ENCODE results near the gene MAP3K8. TPM values are rescaled to one million over a fixed set of nuclear protein-coding genes. Genes with fewer than 3 reads are reported as not detected.
"Not testable (repeated sequence)": the region's sequence is repeated elsewhere in the genome, so short reads cannot be mapped to it uniquely, and the experiment has no call there.

MAP3K8 gene
- total RNA-seq, 5 donors from 2014 or later (not counting 1 experiment from before 2014, with no cell fraction given): 3.5 to 27.4 (median 11.0) TPM

DNA sequence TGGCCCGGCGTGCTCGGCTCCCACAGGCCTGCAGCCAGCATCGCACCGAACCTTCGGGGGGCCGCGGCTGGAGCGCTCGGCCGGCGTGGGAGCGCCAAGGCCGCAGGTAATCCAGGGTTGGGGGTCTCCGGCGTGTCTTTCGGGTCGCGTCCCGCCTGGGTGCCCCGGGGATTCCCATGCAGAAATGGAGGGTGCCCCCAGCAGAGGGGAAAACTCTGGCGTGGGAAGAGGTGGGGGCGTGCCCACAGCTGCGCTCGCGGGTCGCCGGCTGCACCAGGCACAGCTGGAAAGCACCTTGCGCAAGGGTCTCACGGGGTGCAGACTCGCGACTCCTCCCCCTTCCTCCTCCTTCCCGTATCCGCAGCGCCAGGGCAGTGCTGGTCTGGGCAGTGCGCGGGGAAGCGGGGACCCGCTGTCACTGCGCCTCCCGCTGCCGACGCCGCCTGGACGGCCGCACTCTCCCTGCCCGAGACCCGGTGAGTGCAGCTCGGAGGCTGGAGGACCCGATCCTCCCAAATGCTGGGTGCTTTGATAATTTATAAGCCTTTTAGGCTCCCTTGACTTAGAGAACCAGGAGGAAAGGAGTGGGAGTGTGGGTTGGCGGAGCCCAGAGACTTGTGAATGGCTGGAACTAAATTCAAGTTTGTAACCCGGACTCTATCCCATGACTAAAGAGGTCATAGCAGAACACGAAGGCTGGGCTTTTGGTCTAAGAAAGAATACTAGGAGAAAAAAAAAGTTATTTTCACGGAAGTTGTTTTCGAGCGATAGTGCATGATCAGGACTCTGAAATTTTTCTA is 489 bp downstream of the MAP3K8 start:
- Mint-ChIP-seq H3K36me3 (no peaks in the 10 kb centered on the region), H3K27me3 (no peaks in the 10 kb centered on the region), H3K4me1 (peaks cover 45 to 61% (median 48%) of the 10 kb centered on the region in 3 donors), H3K4me3 (peak overlapping the region; percentile 83 to 84 (median 83)), H3K27ac (peak overlapping the region; percentile 81 to 83), H3K9me3 (no peaks in the 10 kb centered on the region)
- ATAC-seq (replicated peaks in 1 of 4): peak; percentile 25 to 53 (median 35)
- peak overlapping the region; percentile 91 for H3K27ac ChIP-seq (ENCODE audit: low read length)
- H3K9me3 ChIP-seq: no peaks in the 10 kb centered on the region
- H3K4me3 ChIP-seq (ENCODE audit: control insufficient read depth in 1 of 2, extremely low read depth in 1 of 2, low read length in 1 of 2): peak overlapping the region; percentile 76 to 95
- 1% methylated on average over 44 of the region's 56 CpGs for WGBS (ENCODE audit: insufficient coverage)
- ChIA-PET POLR2A (no interaction called here), CTCF (interaction anchor here in 1 of 2 donors (0.5 to 1.1 kb wide), 3 partner anchors 22 to 1876 kb away, joined by 3 read pairs; no protein-coding TSS in a partner anchor)
- DNase-seq: peak in 32 of 35 experiments; percentile 31 to 81 (median 44)
- peaks cover 0 to 3% of the 10 kb centered on the region in 2 experiments for H3K27me3 ChIP-seq (replicated peaks in 1 of 2; ENCODE audit: control insufficient read depth in 2 of 2, extremely low read depth in 1 of 2, insufficient read depth in 2 of 2, low read length in 1 of 2)
- H3K36me3 ChIP-seq (ENCODE audit: control insufficient read depth in 2 of 2, extremely low read depth in 1 of 2, insufficient read depth in 1 of 2, low read length in 1 of 2): peaks cover 0 to 6% of the 10 kb centered on the region in 2 donors
- H3K4me1 ChIP-seq (ENCODE audit: control insufficient read depth in 1 of 2, extremely low read depth in 1 of 2, insufficient read depth in 2 of 2, low read length in 2 of 2): peaks cover 17 to 42% of the 10 kb centered on the region in 2 experiments

DNA sequence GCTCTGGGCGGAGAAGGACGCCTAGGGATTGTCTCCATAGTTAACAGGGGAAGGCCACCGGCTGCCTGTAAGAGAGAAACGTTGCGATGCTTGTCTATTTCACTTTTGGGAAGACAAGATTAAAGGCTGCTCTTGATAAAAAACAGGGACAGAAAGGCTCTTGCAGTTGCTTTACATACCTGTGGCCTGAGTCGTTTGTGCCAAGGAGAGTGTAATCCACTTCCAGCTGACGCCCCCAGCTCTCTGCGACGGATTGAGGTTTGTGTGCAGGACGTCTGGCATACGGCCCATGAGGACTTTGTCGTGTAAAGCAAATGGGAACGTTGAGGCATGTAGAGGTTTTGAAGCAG is 1.1 kb downstream of the MAP3K8 start:
- POLR2A ChIA-PET: no interaction called here
- H3K27me3 Mint-ChIP-seq: no peaks in the 10 kb centered on the region
- H3K27ac Mint-ChIP-seq: peak overlapping the region; percentile 81 to 83
- peak overlapping the region; percentile 83 to 84 (median 83) for H3K4me3 Mint-ChIP-seq
- Histone ChIP-seq H3K4me1 (ENCODE audit: control insufficient read depth in 1 of 2, extremely low read depth in 1 of 2, insufficient read depth in 2 of 2, low read length in 2 of 2) (peaks cover 17 to 42% of the 10 kb centered on the region in 2 experiments), H3K9me3 (no peaks in the 10 kb centered on the region), H3K27ac (ENCODE audit: low read length) (peak overlapping the region; percentile 91), H3K36me3 (ENCODE audit: control insufficient read depth in 2 of 2, extremely low read depth in 1 of 2, insufficient read depth in 1 of 2, low read length in 1 of 2) (peaks cover 0 to 11% of the 10 kb centered on the region in 2 donors), H3K4me3 (ENCODE audit: control insufficient read depth in 1 of 2, extremely low read depth in 1 of 2, low read length in 1 of 2) (peak overlapping the region; percentile 76 to 95), H3K27me3 (replicated peaks in 1 of 2; ENCODE audit: control insufficient read depth in 2 of 2, extremely low read depth in 1 of 2, insufficient read depth in 2 of 2, low read length in 1 of 2) (peaks cover 0 to 3% of the 10 kb centered on the region in 2 experiments)
- WGBS (ENCODE audit: insufficient coverage): 19% methylated on average over 11 of the region's 13 CpGs
- peaks cover 45 to 64% (median 48%) of the 10 kb centered on the region in 3 donors for H3K4me1 Mint-ChIP-seq
- peak in 1 of 35 experiments; percentile 38 for DNase-seq
- no peaks in the 10 kb centered on the region for H3K9me3 Mint-ChIP-seq
- peaks cover 3% of the 10 kb centered on the region for H3K36me3 Mint-ChIP-seq
- CTCF ChIA-PET: interaction anchor here in 1 of 2 donors (0.5 to 1.1 kb wide), 3 partner anchors 21 to 1876 kb away, joined by 3 read pairs; no protein-coding TSS in a partner anchor
- no peak for ATAC-seq (replicated peaks in 1 of 4)

DNA sequence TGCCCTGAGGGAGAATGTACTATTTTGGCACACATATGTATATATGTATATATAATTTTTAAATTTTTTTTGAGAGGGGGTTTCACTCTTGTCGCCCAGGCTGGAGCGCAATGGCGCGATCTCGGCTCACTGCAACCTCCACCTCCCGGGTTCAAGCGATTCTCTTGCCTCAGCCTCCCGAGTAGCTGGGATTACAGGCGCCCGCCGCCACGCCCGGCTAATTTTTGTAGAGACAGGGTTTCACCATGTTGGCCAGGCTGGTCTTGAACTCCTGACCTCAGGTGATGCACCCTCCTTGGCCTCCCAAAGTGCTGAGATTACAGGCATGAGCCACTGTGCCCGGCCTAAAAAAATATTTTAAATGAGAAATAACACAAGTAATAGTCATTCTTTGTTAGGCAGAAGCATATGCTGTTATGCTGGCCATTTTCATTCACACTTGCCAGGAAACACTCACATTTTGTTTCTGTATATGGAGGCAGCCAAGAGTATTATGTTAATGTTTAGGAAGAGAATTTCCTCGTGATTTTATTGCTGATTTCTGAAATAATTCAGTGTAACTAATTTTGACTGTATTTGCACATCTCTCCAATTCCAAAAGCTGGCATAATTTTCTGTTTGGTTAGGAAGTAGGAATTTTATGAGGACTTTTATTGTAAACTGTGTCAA is 1.6 kb downstream of the MAP3K8 start:
- H3K36me3 Mint-ChIP-seq; H3K9me3 Mint-ChIP-seq; H3K27me3 Mint-ChIP-seq; H3K9me3 ChIP-seq; ATAC-seq (replicated peaks in 1 of 4); DNase-seq; H3K27me3 ChIP-seq (replicated peaks in 1 of 2; ENCODE audit: control insufficient read depth in 2 of 2, extremely low read depth in 1 of 2, insufficient read depth in 2 of 2, low read length in 1 of 2): not testable (repeated sequence)
- Histone ChIP-seq H3K4me1 (ENCODE audit: control insufficient read depth in 1 of 2, extremely low read depth in 1 of 2, insufficient read depth in 2 of 2, low read length in 2 of 2) (peaks cover 17 to 42% of the 10 kb centered on the region in 2 experiments), H3K27ac (ENCODE audit: low read length) (peak overlapping the region; percentile 91), H3K4me3 (ENCODE audit: control insufficient read depth in 1 of 2, extremely low read depth in 1 of 2, low read length in 1 of 2) (peak overlapping the region in 1 of 2 donors; percentile 95), H3K36me3 (ENCODE audit: control insufficient read depth in 2 of 2, extremely low read depth in 1 of 2, insufficient read depth in 1 of 2, low read length in 1 of 2) (peaks cover 0 to 16% of the 10 kb centered on the region in 2 donors)
- POLR2A ChIA-PET: interaction anchor here (0.6 kb wide), 2 partner anchors 9 to 10 kb away, joined by 3 read pairs; no protein-coding TSS in a partner anchor
- H3K4me3 Mint-ChIP-seq: peak overlapping the region; percentile 83 to 84 (median 83)
- WGBS (ENCODE audit: insufficient coverage): 87% methylated on average over 6 of the region's 15 CpGs
- CTCF ChIA-PET: interaction anchor here in 1 of 2 donors (0.7 kb wide), 1 partner anchor 17 kb away, joined by 3 read pairs; no protein-coding TSS in a partner anchor
- peaks cover 45 to 66% (median 48%) of the 10 kb centered on the region in 3 donors for H3K4me1 Mint-ChIP-seq
- peak overlapping the region; percentile 81 to 83 for H3K27ac Mint-ChIP-seq

DNA sequence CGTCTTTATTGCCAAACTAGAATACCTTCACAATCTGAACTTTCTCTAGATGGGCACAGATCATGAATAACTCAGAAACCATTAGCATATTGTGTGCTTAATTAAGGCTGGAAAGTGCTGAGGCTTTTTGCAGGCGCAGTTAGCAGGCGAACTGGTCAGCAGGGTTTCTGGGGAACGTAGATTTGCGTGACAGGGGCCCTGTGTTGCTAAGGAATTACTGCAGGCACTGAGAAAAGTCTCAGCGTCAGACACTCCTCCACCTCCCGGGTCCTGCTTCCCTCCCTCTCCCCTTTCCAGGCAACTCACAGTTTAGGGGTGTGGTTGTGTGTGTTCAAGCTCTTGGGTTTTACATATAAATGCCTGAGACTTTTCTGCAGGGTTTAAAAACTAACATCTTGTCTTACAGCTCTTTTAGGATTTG is 2.2 kb downstream of the MAP3K8 start:
- no peak for ATAC-seq (replicated peaks in 1 of 4)

DNA sequence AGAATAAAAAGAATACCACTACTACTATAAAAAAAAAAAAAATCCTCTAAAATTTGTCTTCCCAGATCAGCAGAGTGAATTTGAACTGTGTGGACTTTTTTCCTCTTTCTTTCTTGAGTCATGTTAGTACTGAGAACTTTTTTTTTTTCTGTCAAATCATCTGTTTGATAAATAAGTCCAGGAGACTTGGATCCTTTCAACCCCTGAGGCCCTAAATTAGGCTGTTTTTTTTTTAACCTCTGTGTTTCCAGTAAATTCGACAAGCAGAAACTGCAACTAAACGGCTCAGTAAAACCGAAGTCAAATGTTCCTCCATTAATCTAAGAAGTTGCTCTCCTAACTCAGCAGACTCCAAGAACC is 2.7 kb downstream of the MAP3K8 start:
- Mint-ChIP-seq H3K9me3 (no peaks in the 10 kb centered on the region), H3K4me1 (peaks cover 45 to 59% (median 48%) of the 10 kb centered on the region in 3 donors), H3K36me3 (peaks cover 8% of the 10 kb centered on the region), H3K27ac (peak overlapping the region; percentile 79 to 85), H3K4me3 (peak overlapping the region; percentile 65 to 83 (median 74)), H3K27me3 (no peaks in the 10 kb centered on the region)
- ChIA-PET CTCF (interaction anchor here in 1 of 2 donors (0.7 to 1.6 kb wide), 6 partner anchors 12 to 154 kb away, joined by 3 to 9 read pairs (median 6); no protein-coding TSS in a partner anchor), POLR2A (interaction anchor here in 1 of 2 donors (0.6 kb wide), 1 partner anchor 8 kb away, joined by 3 read pairs; no protein-coding TSS in a partner anchor)
- no peak for ATAC-seq (replicated peaks in 1 of 4)
- Histone ChIP-seq H3K27me3 (replicated peaks in 1 of 2; ENCODE audit: control insufficient read depth in 2 of 2, extremely low read depth in 1 of 2, insufficient read depth in 2 of 2, low read length in 1 of 2) (peaks cover 0 to 3% of the 10 kb centered on the region in 2 experiments), H3K4me3 (ENCODE audit: control insufficient read depth in 1 of 2, extremely low read depth in 1 of 2, low read length in 1 of 2) (peak overlapping the region in 1 of 2 donors; percentile 16), H3K9me3 (no peaks in the 10 kb centered on the region), H3K36me3 (ENCODE audit: control insufficient read depth in 2 of 2, extremely low read depth in 1 of 2, insufficient read depth in 1 of 2, low read length in 1 of 2) (peaks cover 0 to 17% of the 10 kb centered on the region in 2 donors), H3K4me1 (ENCODE audit: control insufficient read depth in 1 of 2, extremely low read depth in 1 of 2, insufficient read depth in 2 of 2, low read length in 2 of 2) (peaks cover 17 to 41% of the 10 kb centered on the region in 2 experiments), H3K27ac (ENCODE audit: low read length) (peak overlapping the region; percentile 36)
- WGBS (ENCODE audit: insufficient coverage): 0% methylated on average over 1 of the region's 3 CpGs
- DNase-seq: no peak

More for the DNA sequence above, 2.2 kb downstream of the MAP3K8 start:
- peak overlapping the region; percentile 56 to 85 for H3K27ac Mint-ChIP-seq
- Histone ChIP-seq H3K36me3 (ENCODE audit: control insufficient read depth in 2 of 2, extremely low read depth in 1 of 2, insufficient read depth in 1 of 2, low read length in 1 of 2) (peaks cover 0 to 16% of the 10 kb centered on the region in 2 donors), H3K27ac (ENCODE audit: low read length) (peak overlapping the region; percentile 91), H3K27me3 (replicated peaks in 1 of 2; ENCODE audit: control insufficient read depth in 2 of 2, extremely low read depth in 1 of 2, insufficient read depth in 2 of 2, low read length in 1 of 2) (peaks cover 0 to 3% of the 10 kb centered on the region in 2 experiments), H3K4me3 (ENCODE audit: control insufficient read depth in 1 of 2, extremely low read depth in 1 of 2, low read length in 1 of 2) (peak overlapping the region in 1 of 2 donors; percentile 95), H3K9me3 (no peaks in the 10 kb centered on the region), H3K4me1 (ENCODE audit: control insufficient read depth in 1 of 2, extremely low read depth in 1 of 2, insufficient read depth in 2 of 2, low read length in 2 of 2) (peaks cover 17 to 42% of the 10 kb centered on the region in 2 experiments)
- H3K4me1 Mint-ChIP-seq: peaks cover 45 to 63% (median 48%) of the 10 kb centered on the region in 3 donors
- H3K27me3 Mint-ChIP-seq: no peaks in the 10 kb centered on the region
- H3K9me3 Mint-ChIP-seq: no peaks in the 10 kb centered on the region
- ChIA-PET CTCF (interaction anchor here in 1 of 2 donors (0.7 to 1.6 kb wide), 3 partner anchors 18 to 155 kb away, joined by 3 to 8 read pairs (median 6); no protein-coding TSS in a partner anchor), POLR2A (interaction anchor here (0.6 kb wide), 2 partner anchors 8 to 9 kb away, joined by 3 read pairs; no protein-coding TSS in a partner anchor)
- peak in 1 of 35 experiments; percentile 26 for DNase-seq
- no CpG with 5 or more reads among the region's 7 CpGs for WGBS (ENCODE audit: insufficient coverage)
- peak overlapping the region; percentile 52 to 83 (median 74) for H3K4me3 Mint-ChIP-seq
- H3K36me3 Mint-ChIP-seq: peaks cover 6% of the 10 kb centered on the region
